ENCODE measurements around the gene AHCY.

GRCh38 chr20:34268145-34268544, 35.0 kb downstream of the AHCY start:
- TF ChIP-seq CTCF (conservative IDR thresholded peaks at IDR 0.05 in 1 of 2, IDR thresholded peaks at IDR 0.05 in 1 of 2; ENCODE audit: low read depth in 1 of 2, low read length in 2 of 2) (no peak), EZH2 (IDR thresholded peaks at IDR 0.05; ENCODE audit: low read length, missing control alignments) (no peak)
